Epithelial cell of proximal tubule (primary cell): ENCODE measurements around the gene SEPTIN1. TPM values are rescaled to one million over a fixed set of nuclear protein-coding genes. Genes with fewer than 3 reads are reported as not detected.

Experiments
- DNase-seq: peaks from one replicate; pipeline ENCODE4 v3.0.0-alpha.2; 2011; ENCODE audit warnings: low read depth
- H3K4me3 ChIP-seq: 2 replicates; pipeline ENCODE4 v1.5.1; 2011; ENCODE audit warnings: low read depth, mild to moderate bottlenecking, low read length
- total RNA-seq: library from RNA; depleted of rRNA; stranded (reverse); fragments of >200 nt; gene quantifications from 2 replicates; pipeline ENCODE4 v1.2.3, GENCODE V29; 2015
- TF ChIP-seq, protein P1 (sequence below): conservative IDR thresholded peaks from 2 replicates; pipeline ENCODE4 v1.5.1; 2012; ENCODE audit warnings: low read depth, mild to moderate bottlenecking, low read length

Gene SEPTIN1
- total RNA-seq, 1 donor from 2014 or later, result 0.23 TPM

- no peak for DNase-seq
- H3K4me3 ChIP-seq, result no peak overlapping the region
- TF ChIP-seq, protein P1, sequence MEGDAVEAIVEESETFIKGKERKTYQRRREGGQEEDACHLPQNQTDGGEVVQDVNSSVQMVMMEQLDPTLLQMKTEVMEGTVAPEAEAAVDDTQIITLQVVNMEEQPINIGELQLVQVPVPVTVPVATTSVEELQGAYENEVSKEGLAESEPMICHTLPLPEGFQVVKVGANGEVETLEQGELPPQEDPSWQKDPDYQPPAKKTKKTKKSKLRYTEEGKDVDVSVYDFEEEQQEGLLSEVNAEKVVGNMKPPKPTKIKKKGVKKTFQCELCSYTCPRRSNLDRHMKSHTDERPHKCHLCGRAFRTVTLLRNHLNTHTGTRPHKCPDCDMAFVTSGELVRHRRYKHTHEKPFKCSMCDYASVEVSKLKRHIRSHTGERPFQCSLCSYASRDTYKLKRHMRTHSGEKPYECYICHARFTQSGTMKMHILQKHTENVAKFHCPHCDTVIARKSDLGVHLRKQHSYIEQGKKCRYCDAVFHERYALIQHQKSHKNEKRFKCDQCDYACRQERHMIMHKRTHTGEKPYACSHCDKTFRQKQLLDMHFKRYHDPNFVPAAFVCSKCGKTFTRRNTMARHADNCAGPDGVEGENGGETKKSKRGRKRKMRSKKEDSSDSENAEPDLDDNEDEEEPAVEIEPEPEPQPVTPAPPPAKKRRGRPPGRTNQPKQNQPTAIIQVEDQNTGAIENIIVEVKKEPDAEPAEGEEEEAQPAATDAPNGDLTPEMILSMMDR, result no peak
Observed at GRCh38 chr16:30358990-30359870, 23.1 kb downstream of the SEPTIN1 start.

DNA sequence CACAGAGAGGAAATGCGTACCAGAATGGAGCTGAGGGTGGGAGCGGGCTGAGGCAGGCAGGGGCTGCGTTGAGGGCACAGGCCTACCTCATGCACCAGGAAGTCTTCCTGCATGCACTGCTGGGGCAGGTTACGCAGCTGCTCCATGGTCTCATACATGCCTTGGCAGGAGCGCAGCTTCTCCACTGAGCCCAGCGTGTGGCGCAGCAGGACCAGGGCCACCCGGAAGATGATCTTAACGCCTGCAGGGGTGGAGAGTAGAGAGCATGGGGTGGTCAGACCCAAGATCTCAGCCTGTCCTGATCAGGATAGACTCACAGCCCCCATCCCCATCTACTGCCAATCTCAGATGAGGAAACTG lies 23.8 kb downstream of the SEPTIN1 start:
- TF ChIP-seq, protein P1, result no peak
- H3K4me3 ChIP-seq, result no peak overlapping the region
- no peak for DNase-seq

DNA sequence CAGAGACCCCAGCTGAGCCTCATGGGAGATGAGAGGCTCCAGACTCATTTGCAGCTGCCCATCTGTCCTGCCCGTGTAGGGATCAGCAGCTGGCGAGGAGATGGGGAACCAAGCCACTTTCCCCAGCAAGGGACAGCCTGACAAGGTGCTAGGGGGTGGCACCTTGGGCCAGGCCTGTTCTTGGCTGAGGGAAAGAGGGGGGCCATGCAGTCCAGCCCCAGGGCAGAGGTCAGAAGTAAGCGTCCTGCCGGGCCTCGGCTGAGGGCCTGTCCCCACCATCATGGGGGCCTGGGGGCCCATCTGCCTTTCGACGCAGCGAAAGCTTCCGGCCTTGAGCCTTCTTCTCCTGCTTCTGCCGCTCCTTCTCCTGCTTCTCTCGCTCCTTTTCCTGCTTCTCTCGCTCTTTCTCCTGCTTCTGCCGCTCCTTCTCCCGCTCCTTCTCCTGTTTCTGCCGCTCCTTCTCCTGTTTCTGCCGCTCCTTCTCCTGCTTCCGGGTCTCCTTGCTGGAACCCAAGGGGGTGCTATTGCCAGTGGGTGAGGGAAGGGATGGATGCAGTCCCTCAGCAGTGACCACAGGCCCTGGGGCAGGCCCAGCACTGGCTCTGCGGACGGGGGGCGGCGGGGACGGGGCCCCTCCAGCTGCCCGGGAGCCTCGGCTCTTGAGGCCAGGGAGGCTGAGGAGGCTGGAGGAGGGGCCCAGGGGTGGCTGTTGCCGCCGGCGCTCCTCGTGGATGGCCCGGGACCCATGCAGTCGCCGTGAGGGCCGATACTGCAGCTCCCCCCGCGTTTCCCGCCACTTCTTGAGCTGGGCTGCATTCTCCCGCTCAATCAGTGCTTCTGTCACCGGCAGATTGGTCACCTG lies 24.4 kb downstream of the SEPTIN1 start:
- TF ChIP-seq, protein P1, result no peak
- no peak for DNase-seq

GRCh38 chr16:30357085-30357714 lies 25.2 kb downstream of the SEPTIN1 start:
- H3K4me3 ChIP-seq, result no peak overlapping the region
- TF ChIP-seq, protein P1, result no peak
- no peak for DNase-seq

More for the DNA sequence above, 24.4 kb downstream of the SEPTIN1 start:
- no peak overlapping the region for H3K4me3 ChIP-seq

- TF ChIP-seq, protein P1, result no peak
- peak overlapping the region; percentile 85 for H3K4me3 ChIP-seq
- no peak for DNase-seq
Observed at GRCh38 chr16:30356401-30357084, 25.8 kb downstream of the SEPTIN1 start.

DNA sequence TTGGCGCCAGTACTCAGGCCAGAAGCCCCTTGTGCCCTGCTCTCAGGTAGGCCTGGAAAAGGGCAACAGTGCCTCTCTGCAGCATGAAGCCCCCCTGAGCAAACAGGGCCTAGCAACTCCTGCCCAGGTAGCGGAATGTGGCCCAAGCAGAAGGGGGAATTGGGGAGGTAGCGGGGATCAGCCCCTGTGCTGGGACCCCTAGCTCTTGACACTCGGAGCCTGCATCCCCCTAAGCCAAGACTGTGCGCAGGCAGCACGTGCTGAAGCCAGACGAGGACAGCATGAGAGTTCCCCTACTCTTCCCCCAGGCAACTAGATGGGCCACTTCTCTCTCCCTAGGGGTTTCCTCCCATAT lies 26.4 kb downstream of the SEPTIN1 start:
- no peak for DNase-seq
- TF ChIP-seq, protein P1, result no peak
- peak overlapping the region; percentile 85 for H3K4me3 ChIP-seq
